Astrocyte (in vitro differentiated cells and primary cell): ENCODE data around the gene AP4E1. TPM values are rescaled to one million over a fixed set of nuclear protein-coding genes. Genes with fewer than 3 reads are reported as not detected.
A peak's percentile ranks its signal among the peaks of the same experiment; 100 is the strongest.
"Not testable (repeated sequence)": the region's sequence is repeated elsewhere in the genome, so short reads cannot be mapped to it uniquely, and the experiment has no call there.

ENCODE experiments used
- DNase-seq: peaks from one replicate; pipeline ENCODE4 v3.0.0-alpha.2; 2010; ENCODE audit warnings: low read depth
- FAIRE-seq: peaks from 2 replicates; lab custom pipeline; 2011; peaks lifted over from hg19 to GRCh38; lab: Jason Lieb, UNC
- H2AFZ ChIP-seq: 2 replicates; pipeline ENCODE4 v1.6.0; 2012; ENCODE audit warnings: low read depth, low read length, inconsistent platforms
- H3K27ac ChIP-seq: 2 replicates; pipeline ENCODE4 v1.5.1; 2011; ENCODE audit warnings: low read depth, low read length, inconsistent platforms
- H3K27me3 ChIP-seq: 2 replicates; pipeline ENCODE4 v1.6.0; 2011; ENCODE audit warnings: low read length, inconsistent platforms; ENCODE audit not compliant: insufficient read depth
- H3K36me3 ChIP-seq: 2 replicates; pipeline ENCODE4 v1.5.1; 2011; ENCODE audit warnings: low read length, inconsistent platforms; ENCODE audit not compliant: insufficient read depth
- H3K4me1 ChIP-seq: 2 replicates; pipeline ENCODE4 v1.5.1; 2011; ENCODE audit warnings: low read length, inconsistent platforms; ENCODE audit not compliant: insufficient read depth
- H3K4me2 ChIP-seq: 2 replicates; pipeline ENCODE4 v1.6.0; 2012; ENCODE audit warnings: low read length, inconsistent platforms
- H3K4me3 ChIP-seq: 2 replicates; pipeline ENCODE4 v1.5.1; 2011; ENCODE audit warnings: low read depth, mild to moderate bottlenecking, low read length, inconsistent platforms; ENCODE audit not compliant: insufficient read depth
- H3K79me2 ChIP-seq: 2 replicates; pipeline ENCODE4 v1.6.0; 2012; ENCODE audit warnings: mild to moderate bottlenecking, low read length, inconsistent platforms; ENCODE audit not compliant: insufficient read depth
- H3K9ac ChIP-seq: 2 replicates; pipeline ENCODE4 v1.6.0; 2012; ENCODE audit warnings: mild to moderate bottlenecking, low read length, inconsistent platforms
- H3K9me3 ChIP-seq: 2 replicates; pipeline ENCODE4 v1.5.1; 2012; ENCODE audit warnings: low read depth, mild to moderate bottlenecking, low read length, inconsistent platforms; ENCODE audit not compliant: insufficient read depth
- H4K20me1 ChIP-seq: 2 replicates; pipeline ENCODE4 v1.6.0; 2012; ENCODE audit warnings: low read length, inconsistent platforms; ENCODE audit not compliant: insufficient read depth
- H3K27ac Mint-ChIP-seq: one replicate; pipeline ENCODE4 v1.8.0; 2021; ENCODE audit warnings: mild to moderate bottlenecking, mixed read lengths; ENCODE audit not compliant: unreplicated experiment
- H3K27me3 Mint-ChIP-seq: one replicate; pipeline ENCODE4 v1.8.0; 2021; ENCODE audit warnings: low read depth, mixed read lengths; ENCODE audit not compliant: unreplicated experiment
- H3K36me3 Mint-ChIP-seq: one replicate; pipeline ENCODE4 v1.8.0; 2021; ENCODE audit warnings: low read depth, mixed read lengths; ENCODE audit not compliant: unreplicated experiment
- H3K4me1 Mint-ChIP-seq: one replicate; pipeline ENCODE4 v1.8.0; 2021; ENCODE audit warnings: low read depth, mixed read lengths; ENCODE audit not compliant: unreplicated experiment
- H3K4me3 Mint-ChIP-seq: one replicate; pipeline ENCODE4 v1.8.0; 2021; ENCODE audit warnings: mild to moderate bottlenecking, moderate library complexity, mixed read lengths; ENCODE audit not compliant: unreplicated experiment
- H3K9me3 Mint-ChIP-seq: one replicate; pipeline ENCODE4 v1.8.0; 2021; ENCODE audit warnings: mild to moderate bottlenecking, mixed read lengths; ENCODE audit not compliant: unreplicated experiment
- CTCF ChIP-seq: IDR thresholded peaks from 2 replicates; pipeline ENCODE4 v1.5.1; 2011; ENCODE audit warnings: low read depth, mild to moderate bottlenecking, inconsistent platforms, low read length, moderate library complexity; ENCODE audit not compliant: insufficient read depth
- EZH2 ChIP-seq: IDR thresholded peaks from 2 replicates; pipeline ENCODE4 v1.6.1; 2012; ENCODE audit warnings: mild to moderate bottlenecking, low read length, inconsistent platforms; ENCODE audit not compliant: insufficient read depth
- total RNA-seq: library from RNA; stranded (reverse); gene quantifications from 2 replicates; pipeline ENCODE4 v1.2.1, GENCODE V29; 2021

Gene AP4E1
- total RNA-seq, 1 donor from 2014 or later: 16.4 TPM

- no peak overlapping the region for H3K9ac ChIP-seq
- H3K27ac Mint-ChIP-seq: no peak overlapping the region
- H3K4me3 ChIP-seq: no peak overlapping the region
- H3K9me3 Mint-ChIP-seq: peaks cover 4% of the 10 kb centered on the region
- no peak for DNase-seq
- no peak overlapping the region for H3K4me3 Mint-ChIP-seq
- no peak for FAIRE-seq
- H3K4me2 ChIP-seq: no peak overlapping the region
- no peaks in the 10 kb centered on the region for H4K20me1 ChIP-seq
- peaks cover 3% of the 10 kb centered on the region for H3K36me3 Mint-ChIP-seq
- no peaks in the 10 kb centered on the region for H3K79me2 ChIP-seq
- no peaks in the 10 kb centered on the region for H3K36me3 ChIP-seq
- H2AFZ ChIP-seq: no peak overlapping the region
- H3K27me3 ChIP-seq: no peaks in the 10 kb centered on the region
- no peaks in the 10 kb centered on the region for H3K4me1 Mint-ChIP-seq
- peaks cover 4% of the 10 kb centered on the region for H3K4me1 ChIP-seq
- H3K27ac ChIP-seq: no peak overlapping the region
- TF ChIP-seq EZH2: no peak
- no peak for TF ChIP-seq CTCF
- peaks cover 1% of the 10 kb centered on the region for H3K27me3 Mint-ChIP-seq
- H3K9me3 ChIP-seq: no peaks in the 10 kb centered on the region
These were observed 117.0 kb downstream of the AP4E1 start for GRCh38 chr15:51025454-51025846.

- Histone ChIP-seq H3K9ac (peak overlapping the region; percentile 63), H3K27ac (peak overlapping the region; percentile 59), H3K4me2 (peak overlapping the region; percentile 62), H2AFZ (peak overlapping the region; percentile 68), H3K79me2 (no peaks in the 10 kb centered on the region), H3K4me3 (no peak overlapping the region), H4K20me1 (no peaks in the 10 kb centered on the region), H3K9me3 (no peaks in the 10 kb centered on the region), H3K4me1 (peaks cover 13% of the 10 kb centered on the region), H3K36me3 (no peaks in the 10 kb centered on the region), H3K27me3 (no peaks in the 10 kb centered on the region)
- Mint-ChIP-seq H3K27me3 (peaks cover 4% of the 10 kb centered on the region), H3K4me1 (no peaks in the 10 kb centered on the region), H3K36me3 (no peaks in the 10 kb centered on the region), H3K27ac (no peak overlapping the region), H3K4me3 (no peak overlapping the region), H3K9me3 (peaks cover 4% of the 10 kb centered on the region)
- FAIRE-seq (peak; percentile 96), DNase-seq (peak; percentile 83)
- no peak for TF ChIP-seq EZH2
- TF ChIP-seq CTCF: no peak
These were observed 122.3 kb downstream of the AP4E1 start for GRCh38 chr15:51030649-51031316.

- not testable (repeated sequence) for H3K9me3 ChIP-seq, H3K79me2 ChIP-seq, H4K20me1 ChIP-seq, H3K27ac Mint-ChIP-seq, H3K9ac ChIP-seq, H3K4me1 ChIP-seq, H3K36me3 ChIP-seq, H3K27ac ChIP-seq, H3K9me3 Mint-ChIP-seq, H3K4me2 ChIP-seq, H3K4me3 ChIP-seq, DNase-seq, H3K4me3 Mint-ChIP-seq, H2AFZ ChIP-seq, H3K36me3 Mint-ChIP-seq, H3K4me1 Mint-ChIP-seq, H3K27me3 Mint-ChIP-seq, FAIRE-seq, H3K27me3 ChIP-seq
These were observed 129.0 kb downstream of the AP4E1 start for GRCh38 chr15:51037474-51037873.
